Suprapubic skin (tissue), 4 donors: ENCODE measurements around the gene TLR6.

ENCODE experiments used
- EP300 ChIP-seq: sonication (generic); formaldehyde crosslinking; IDR thresholded peaks from one replicate; pipeline ENCODE4 v1.6.1; 2017; ENCODE audit warnings: antibody characterized with exemption
- POLR2A ChIP-seq, 2 donors: fragments of 450-650 bp; IDR thresholded peaks; one replicate each; pipeline ENCODE4 v1.6.1; 2017; ENCODE audit warnings: antibody characterized with exemption in 2 of 2, mild to moderate bottlenecking in 2 of 2, moderate library complexity in 2 of 2
- POLR2AphosphoS5 ChIP-seq, 3 donors: sonication (generic); formaldehyde crosslinking; IDR thresholded peaks; one replicate each; pipeline ENCODE4 v1.6.1; 2017; ENCODE audit warnings: antibody characterized with exemption in 3 of 3
- TF ChIP-seq, protein P1 (sequence below), 2 donors: fragments of 200-600 bp in 1 of 2; fragments of 450-650 bp in 1 of 2; sonication (generic) in 1 of 2; IDR thresholded peaks; one replicate each; pipeline ENCODE4 v1.5.1; 2016 to 2019; ENCODE audit warnings: antibody characterized with exemption in 2 of 2, mild to moderate bottlenecking in 1 of 2, moderate library complexity in 1 of 2

DNA sequence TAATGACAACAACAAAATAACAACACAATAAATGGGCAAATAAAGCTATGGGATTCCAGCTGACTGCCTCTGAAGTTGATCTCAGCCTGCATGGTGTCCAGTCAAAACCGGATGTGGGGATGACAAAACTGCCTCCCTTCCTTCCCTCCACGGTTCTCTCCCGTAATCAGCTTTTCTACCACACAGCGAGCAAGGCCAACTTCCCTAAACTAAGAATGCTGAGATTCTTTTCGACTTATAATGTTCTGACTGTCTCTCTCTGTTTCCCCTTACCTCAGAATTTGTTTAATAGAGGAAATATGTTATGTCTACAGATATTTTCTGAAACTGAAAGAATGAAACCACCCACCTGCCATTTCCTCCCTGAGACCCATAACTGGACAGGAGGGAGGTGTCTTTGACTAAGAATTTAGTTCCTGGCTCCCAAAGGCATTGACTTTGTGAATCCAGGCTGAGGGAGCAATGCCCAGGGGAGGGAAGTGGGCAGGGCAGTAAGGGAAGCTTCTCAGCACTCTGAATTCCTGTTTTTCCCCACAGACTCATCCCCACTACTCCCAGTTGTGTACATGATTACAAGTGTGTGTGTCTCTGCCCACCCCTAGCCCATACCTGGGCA lies 51.0 kb downstream of the TLR6 start:
- TF ChIP-seq POLR2A (IDR thresholded peaks at IDR 0.05) (no peak), POLR2AphosphoS5 (IDR thresholded peaks at IDR 0.05) (no peak), EP300 (no peak)
- TF ChIP-seq, protein P1, sequence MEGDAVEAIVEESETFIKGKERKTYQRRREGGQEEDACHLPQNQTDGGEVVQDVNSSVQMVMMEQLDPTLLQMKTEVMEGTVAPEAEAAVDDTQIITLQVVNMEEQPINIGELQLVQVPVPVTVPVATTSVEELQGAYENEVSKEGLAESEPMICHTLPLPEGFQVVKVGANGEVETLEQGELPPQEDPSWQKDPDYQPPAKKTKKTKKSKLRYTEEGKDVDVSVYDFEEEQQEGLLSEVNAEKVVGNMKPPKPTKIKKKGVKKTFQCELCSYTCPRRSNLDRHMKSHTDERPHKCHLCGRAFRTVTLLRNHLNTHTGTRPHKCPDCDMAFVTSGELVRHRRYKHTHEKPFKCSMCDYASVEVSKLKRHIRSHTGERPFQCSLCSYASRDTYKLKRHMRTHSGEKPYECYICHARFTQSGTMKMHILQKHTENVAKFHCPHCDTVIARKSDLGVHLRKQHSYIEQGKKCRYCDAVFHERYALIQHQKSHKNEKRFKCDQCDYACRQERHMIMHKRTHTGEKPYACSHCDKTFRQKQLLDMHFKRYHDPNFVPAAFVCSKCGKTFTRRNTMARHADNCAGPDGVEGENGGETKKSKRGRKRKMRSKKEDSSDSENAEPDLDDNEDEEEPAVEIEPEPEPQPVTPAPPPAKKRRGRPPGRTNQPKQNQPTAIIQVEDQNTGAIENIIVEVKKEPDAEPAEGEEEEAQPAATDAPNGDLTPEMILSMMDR (IDR thresholded peaks at IDR 0.05), result no peak
